Activated naive CD4-positive, alpha-beta T cell (primary cell): ENCODE measurements around the gene WDR20.

Source experiments
- DNase-seq, 4 experiments: peaks; one replicate each; lab custom pipeline; 2025; lab: John Stamatoyannopoulos, UW

Gene WDR20

DNA sequence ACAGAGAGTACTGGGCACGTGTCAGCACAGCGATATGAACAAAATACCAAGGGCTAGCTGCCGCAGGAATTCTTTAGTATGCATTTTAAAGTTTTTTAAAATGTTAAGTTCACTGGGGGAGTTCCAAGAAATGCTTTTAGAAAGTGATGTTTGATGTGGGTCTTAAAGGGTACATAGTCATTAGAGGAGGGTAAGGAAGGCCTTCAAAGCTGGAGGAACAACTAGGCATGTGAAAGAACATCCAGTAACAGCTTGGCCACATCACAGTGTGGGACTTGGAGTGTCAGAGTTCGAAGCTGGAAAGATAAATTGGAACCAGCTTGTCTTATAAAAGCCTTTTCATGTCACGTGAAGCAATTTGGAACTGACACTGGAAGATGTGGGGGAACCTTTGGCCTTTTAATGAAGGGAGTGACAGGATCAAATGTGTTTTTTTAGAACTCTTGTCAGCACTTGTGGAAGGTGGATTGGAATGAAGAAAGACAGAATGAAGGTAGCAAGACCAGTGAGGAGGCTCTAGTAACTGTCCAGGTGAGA lies 57.7 kb downstream of the WDR20 start:
- no peak for DNase-seq

DNA sequence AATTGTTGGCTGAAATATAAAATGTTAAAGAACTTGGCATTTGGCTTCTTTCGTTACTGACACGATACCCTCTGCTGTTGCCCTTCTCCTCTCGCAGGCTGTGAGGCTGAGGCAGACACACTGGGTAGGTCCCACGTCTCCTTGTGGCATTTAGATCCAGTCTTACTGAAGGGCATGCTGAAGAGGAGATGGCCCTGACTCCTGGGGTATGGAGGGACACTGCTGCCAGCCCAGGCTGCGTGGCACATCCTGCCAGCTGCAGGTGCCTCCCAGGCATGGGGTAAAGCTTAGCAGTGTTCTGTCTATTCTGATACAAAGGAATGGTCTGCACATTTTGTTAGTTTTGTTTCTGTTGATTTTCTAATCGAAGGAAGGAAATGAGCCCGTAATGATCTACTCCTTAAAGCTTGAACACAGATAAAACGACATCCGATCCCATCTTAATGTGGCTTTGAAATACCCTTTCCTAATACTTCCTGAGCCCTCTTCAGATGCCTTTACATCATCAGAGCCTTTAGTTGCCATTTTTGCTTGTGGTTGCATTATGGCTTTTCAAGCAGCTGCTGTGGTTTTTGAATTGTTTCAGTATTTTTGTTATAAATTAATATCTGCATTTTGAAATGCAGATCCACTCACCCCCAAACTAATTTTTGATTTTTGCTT lies 61.1 kb downstream of the WDR20 start:
- DNase-seq = no peak

DNA sequence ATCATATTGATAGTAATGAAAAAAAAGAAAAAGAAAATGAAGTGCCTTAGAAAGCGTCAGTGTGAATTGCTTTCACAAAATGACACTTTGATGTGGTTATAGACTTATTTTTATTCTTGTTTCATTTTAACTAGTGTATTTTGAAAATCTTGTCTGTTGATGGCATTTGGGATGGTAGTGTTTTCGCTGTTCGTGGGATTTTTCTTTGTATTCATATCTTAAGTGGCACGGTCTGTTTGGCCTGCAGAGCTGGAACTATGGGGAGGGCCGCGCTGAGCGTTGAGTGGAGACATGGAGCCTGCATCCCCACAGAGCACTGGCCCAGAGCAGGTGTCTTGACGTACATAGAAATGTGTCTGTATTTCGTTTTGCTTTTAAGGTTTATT lies 61.6 kb downstream of the WDR20 start:
- DNase-seq = no peak

DNA sequence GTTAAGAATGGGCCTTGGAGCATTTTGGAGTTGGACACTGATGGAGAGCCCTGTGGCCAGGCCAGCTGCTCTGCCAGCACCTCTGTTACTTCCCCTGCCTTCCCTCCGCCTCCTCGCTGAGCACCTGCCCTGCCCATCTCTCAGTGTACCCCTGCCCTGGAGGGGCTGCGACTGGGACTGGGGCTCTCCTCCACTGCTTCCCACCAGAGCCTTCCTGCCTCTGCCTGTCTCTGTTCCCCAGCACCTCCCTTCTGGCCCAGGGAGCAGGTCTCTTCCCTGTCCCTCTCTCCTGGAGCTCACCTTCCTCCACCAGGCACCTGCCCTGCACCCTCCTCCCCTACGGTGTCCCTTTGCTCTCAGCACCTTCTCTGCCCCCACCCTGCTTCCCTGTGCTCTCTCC lies 62.1 kb downstream of the WDR20 start:
- DNase-seq = no peak

DNA sequence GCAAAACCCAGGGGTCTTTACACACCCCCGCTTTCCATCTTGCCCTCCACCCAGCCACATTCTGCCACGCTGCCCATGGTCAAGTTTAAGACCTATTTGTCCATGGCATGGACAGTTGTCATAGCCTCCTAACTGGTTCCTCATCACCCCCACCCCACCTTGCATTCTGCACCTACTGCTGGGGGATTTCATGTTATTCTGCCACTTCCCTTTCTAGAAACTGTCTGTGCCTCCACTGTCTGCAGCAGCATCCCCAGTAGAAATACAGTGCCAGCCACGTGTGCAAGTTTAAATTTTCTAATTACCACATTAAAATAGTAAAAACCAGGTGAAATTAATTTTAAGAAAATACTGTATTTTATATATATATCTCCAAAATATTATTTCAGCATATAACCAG lies 63.2 kb downstream of the WDR20 start:
- DNase-seq = no peak

DNA sequence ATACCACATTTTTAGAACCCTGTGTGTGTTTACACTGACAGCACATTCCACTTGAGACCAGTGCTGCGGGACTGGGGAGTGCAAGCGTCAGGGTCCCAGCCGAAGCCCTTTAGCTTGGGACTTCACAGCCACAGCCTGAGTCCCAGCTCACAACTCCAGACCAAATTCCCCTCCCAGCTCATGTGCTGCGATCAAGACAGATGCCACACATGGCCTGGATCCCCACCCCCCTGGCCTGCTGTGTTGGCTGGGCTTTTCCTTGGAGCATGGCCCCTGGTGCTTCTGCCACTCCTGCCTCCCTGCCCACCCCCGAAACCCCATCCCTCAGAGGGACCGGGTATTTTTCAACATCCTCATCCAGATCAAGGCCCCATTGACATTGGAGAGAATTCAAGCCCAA lies 63.7 kb downstream of the WDR20 start:
- DNase-seq = no peak

DNA sequence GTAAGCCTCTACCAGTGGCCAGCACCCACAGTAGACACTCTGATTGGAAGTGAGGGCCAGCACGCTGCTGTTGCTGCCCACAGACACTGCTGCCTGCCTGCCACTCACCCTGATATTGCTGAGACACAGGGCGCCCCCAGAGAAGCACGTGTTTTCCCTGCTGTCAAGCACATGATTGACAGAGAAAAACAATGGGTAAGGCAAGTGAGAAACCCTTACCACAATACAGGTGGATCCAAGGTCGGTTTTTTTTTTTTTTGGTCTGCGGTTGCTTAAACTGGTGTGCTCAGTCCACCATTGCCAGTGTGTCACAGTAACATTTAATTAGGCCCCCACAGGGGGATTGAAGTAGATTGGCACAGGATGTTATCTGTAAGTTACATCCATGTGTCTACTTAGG lies 65.9 kb downstream of the WDR20 start:
- DNase-seq = no peak

DNA sequence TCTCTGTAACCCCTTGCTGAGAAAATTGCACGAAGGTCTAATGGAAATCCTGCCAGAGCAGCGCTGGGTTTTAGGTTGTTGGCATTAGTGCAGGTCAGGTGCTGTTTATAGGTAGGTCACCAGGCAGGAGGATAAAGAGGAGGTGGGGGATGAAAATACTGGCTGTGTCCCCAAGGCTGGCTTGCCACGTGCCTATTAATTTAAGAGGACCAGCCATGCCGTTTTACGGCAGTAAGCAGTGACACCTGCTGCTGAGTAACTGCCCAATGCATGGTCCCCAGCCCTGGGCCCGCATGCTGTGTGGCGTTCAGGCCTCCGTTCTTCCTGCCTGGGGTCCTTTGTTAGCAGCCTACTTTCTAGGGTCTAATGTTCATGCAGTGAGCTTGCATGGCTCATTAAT lies 67.2 kb downstream of the WDR20 start:
- DNase-seq = no peak

DNA sequence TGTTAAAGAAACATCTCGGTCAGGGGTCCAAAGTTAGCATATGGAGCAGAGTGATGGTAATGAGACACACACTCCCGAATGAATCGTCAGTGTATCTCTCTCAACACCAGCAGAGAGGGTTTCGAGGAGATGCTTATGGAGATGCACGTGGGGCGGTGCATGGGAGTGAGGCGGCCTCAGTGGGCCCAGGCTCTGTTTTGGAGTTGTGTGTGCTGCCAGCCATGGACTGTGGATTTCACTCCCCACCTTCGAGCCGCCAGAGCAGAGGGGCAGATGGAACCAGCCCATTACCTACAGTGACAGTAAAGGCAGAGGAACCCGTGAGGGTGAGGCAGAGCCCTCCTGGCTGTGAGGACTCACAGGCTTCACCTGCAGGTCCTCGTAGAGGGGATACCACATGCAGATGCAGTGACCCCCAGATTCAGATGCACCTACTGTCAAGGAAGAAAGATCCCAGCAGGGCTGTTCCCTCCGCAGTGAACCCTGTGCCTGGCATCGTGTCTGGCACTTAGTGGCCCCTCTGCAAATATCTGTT lies 68.2 kb downstream of the WDR20 start:
- DNase-seq = no peak

DNA sequence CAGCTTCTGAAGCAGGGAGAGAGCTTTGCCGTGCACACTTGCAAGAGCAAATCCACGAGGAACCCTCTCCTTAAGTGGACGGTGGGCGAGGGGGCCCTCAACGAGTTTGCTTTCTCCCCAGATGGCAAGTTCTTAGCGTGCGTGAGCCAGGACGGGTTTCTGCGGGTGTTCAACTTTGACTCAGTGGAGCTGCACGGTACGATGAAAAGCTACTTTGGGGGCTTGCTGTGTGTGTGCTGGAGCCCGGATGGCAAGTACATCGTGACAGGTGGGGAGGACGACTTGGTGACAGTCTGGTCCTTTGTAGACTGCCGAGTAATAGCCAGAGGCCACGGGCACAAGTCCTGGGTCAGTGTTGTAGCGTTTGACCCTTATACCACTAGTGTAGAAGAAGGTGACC lies 69.0 kb downstream of the WDR20 start:
- DNase-seq = no peak

DNA sequence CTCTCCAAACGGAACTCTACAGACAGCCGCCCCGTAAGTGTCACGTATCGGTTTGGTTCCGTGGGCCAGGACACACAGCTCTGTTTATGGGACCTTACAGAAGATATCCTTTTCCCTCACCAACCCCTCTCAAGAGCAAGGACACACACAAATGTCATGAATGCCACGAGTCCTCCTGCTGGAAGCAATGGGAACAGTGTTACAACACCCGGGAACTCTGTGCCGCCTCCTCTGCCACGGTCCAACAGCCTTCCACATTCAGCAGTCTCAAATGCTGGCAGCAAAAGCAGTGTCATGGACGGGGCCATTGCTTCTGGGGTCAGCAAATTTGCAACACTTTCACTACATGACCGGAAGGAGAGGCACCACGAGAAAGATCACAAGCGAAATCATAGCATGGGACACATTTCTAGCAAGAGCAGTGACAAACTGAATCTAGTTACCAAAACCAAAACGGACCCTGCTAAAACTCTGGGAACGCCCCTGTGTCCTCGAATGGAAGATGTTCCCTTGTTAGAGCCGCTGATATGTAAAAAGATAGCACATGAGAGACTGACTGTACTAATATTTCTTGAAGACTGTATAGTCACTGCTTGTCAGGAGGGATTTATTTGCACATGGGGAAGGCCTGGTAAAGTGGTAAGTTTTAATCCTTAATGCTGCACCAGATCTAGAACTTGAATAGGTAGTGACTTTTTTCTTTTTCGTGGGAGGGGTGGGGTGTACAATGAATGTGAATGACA lies 69.7 kb downstream of the WDR20 start:
- DNase-seq = no peak

DNA sequence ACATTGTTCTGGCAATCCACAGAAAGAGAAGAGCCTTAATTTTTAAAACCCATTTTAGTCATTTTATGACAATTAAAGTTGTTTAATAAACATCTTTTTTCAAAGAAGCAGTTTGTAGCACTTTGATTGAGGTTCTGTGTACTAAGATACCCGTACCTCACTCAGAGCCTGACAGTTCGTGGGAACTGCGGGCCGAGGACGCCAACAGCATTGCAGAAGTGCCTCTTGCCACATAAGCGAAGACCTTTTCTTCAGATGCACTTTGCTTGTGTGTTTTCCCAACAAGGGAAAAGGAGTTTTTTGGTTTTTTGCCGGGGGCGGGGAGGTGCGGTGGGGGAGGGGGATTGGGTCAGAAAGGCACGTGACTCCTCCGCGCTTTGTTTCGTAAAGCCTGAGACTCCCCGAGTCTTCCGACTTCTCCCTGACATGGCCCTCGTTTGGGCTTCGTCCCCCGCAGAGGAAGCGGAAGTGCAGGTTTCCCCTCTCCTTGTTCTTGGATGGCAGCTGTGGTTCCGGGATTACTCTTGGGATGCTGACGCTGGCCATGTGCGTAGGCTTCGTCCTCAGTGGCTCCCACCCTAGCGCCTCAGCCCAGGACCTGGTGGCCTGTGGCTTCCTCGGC lies 70.8 kb downstream of the WDR20 start:
- no peak for DNase-seq

DNA sequence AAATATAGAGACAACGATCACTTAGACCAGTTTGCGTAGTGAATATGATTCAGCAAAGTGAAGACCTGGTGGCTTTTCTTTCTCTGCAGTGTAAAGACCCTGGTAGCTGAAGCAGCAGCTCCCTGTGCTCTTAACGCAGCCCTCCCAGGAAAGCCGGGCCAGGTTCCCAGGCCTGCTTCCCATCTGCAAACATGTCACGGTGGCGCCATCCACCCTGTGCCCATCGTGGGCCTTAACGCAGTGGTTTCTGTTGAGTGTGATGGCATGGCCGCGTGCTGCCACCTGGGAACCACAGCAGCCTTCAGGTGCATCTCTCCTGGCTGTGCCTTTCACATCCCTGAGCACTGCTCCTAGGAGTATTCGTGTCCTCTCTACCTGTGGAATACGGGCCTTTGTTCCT lies 71.5 kb downstream of the WDR20 start:
- DNase-seq = no peak

DNA sequence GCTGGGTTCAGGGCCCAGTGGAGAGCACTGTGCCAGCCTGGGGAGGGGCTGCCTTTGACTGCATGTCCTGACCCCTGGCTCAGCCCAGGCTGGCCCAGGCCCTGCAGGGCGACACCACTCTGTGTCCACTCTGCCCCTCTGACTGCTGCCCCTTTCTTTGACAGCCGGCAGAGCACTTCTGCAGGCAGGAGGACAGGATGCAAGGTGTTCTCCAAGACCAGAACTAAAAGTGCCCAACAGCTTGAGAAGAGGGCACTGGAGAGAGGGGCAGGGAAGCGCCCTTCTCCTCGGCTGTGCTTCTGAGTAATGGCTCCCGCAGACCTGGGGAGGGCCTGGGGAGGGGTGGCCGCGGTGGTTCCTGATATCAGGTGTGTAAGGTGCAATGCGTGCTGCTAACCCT lies 72.7 kb downstream of the WDR20 start:
- no peak for DNase-seq

DNA sequence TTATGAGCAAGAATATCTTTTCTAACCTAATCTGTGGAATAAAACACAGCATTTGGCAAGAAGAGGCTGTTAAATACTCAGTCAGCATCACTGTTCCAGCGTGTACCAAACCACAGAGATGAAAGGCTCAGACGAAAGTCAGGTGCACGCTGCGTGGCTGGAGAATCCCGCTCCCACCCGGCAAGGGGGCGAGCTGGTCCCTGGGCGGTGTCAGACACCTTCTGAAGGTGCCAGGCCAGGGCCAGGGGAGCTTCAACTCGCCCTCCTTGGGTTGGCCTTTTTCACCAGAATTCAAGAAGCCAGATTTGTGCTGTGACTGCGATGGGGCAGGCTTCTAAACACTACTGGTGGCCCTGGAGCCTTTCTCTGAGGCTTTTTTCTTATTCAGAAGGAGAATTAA lies 73.1 kb downstream of the WDR20 start:
- no peak for DNase-seq

DNA sequence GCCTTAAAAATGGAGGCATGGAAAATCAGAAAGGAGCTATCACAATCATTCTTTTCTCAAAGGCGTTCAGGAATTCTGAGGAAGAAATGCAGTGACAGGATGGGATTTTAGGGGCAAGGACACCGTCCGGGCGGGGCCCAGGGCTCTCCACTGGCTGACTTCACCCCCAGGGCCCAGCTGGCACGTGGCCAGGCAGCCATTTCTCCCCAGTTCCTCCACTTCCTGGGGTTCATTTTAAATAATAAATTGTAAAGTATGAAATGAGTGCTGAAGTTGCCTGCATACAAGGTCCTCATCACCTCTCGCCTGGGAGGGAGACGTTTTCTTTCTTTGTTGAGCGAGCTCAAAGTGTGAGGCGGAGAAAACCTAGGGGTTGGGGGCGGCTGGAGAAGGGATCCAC lies 73.8 kb downstream of the WDR20 start:
- no peak for DNase-seq

DNA sequence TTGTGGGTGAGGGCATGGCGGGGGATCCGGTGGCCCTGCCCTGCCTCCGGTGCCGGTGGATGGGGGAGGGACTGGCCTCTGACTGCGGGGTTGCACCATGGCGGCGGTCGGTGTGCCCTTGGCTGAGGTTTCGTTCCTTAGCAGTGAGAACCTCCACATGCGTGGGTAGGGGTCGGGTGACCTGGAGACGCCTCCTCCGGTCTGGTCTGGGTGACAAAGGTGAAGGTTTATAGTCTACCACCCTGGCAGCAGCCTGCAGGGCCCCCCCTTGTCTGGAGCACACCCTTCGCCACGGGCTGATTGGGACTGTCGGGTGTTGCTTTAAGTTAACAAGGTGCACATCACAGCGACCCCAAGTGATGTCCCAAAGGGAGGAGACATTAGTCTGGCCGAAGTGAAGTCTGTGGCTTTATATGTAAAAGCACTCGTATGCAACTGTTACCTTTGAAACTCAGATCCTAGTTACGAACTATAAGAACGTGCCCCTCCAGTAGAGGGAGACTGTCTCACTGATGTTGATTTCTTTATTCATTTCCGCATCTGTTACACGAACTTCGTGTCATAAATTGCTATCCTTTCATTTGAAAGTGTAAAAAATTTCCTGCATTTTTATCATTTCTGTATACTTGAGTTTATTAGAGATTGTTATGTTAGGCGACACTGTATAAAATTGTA lies 74.4 kb downstream of the WDR20 start:
- no peak for DNase-seq

DNA sequence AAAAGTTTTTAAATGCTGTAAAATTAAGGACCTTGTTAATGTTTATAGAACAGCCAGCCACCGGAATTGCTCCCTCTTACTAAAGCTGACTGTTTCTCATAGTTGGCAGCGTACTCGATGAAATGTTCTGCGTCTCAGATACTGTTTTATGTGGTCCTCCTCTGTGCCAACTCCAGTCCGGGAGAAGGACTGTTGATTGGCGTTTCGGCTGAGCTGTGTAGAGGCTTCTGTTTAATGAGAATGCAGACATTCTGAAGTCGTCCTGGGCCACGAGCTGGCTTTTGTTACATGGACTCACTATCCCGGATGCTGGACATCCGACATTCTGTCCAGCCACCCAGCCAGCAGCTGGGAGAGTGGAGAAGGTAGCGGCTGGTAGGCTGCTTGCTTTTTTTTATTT lies 75.4 kb downstream of the WDR20 start:
- no peak for DNase-seq

DNA sequence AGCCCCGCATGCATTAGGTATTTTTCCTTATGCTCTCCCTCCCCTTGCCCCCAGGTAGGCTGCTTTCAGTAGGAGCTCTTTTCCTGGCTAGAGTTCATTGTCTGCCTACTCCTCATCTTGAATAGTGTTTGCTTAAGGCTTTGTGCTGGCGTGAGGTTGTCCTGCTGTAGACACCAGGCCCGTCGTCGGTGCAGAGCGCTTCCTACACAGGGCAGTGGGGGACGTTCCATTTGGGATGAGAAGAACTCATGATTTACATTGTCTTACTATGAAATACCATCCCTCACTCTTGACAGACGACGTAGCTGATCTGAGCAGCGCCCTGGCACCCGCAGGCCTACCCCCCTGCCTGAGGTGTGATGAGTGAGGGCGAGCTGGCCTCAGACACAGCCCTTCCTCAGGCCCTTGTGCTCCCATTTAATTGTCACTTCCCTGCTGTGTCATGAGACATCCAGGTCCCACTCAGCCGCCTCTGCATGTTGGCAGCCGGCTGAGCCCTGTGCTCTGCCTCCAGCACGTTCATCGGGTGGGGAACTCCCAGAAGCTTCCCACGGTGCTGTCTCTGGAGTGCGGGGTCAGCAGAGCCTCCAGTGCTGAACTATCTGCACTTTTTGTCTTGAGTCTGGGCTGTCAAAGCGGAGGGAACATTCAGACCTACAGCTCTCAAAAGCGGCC lies 76.0 kb downstream of the WDR20 start:
- no peak for DNase-seq

DNA sequence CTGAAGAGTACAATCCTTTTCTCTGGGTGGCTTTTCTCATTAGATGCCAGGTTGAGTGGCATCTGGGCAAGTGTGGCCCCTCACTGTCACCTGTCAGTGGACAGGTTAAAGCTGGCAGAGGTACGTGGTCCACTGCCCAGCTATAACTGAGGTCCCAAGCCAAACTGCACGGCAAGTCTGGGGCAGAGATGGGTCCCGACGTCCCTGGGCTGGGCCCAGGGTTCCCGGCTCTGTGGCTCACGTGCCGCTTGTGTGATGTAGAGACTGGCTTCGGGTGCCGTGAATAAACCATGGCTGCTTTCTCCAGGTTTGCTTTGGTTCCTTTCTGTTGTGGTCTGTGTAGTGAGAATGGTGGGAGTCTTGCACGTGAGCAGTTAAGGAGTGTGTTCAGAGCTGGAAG lies 77.7 kb downstream of the WDR20 start:
- DNase-seq = no peak

DNA sequence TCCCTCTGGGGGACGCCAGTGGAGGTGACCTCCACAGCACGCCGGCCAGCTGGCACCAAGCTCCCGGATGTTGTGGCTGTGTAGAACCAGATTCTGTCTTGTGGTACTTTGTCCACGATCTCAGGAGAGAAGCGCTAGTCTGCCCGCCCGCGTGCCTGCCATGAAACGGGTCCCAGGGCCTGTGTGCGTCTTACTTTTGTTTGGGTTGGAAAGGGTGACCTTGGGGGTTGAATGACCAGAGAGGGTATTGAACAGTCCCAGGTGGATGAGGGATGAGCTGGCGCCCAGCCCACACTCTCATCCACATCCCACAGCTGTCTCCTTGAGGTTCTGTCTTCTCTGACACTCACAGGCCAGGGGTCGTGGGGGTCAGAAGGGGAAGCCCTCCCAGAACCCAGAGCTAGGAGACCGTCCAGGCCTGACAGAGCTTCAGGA lies 78.3 kb downstream of the WDR20 start:
- DNase-seq = no peak

DNA sequence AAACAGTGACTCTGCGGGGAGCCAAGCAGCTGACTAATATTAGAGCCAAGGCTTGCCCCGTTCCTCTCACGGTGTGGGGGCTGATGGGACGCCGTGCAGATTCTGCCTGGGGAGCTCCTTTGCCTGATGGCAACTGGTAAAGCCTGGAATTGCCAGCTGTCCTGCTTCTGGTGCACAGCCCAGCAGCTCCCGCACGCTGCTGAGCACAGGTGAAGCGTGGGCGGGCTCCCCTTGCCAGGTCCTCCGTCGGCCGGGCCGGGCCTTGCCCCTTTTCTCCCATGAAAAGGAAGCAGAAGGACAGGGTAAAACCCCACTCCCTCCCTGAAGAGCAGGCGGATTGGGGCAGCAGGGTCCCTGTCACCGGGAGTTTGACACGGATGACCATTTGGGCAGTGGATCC lies 79.0 kb downstream of the WDR20 start:
- no peak for DNase-seq
